Fibroblast of lung (primary cell): ENCODE measurements around the gene DCTN4. TPM values are rescaled to one million over a fixed set of nuclear protein-coding genes. Genes with fewer than 3 reads are reported as not detected.

ENCODE experiments used
- DNase-seq, 2 donors: peaks; one replicate each; pipeline versions ENCODE4 v3.0.0 to v3.0.0-alpha.2; 2010; ENCODE audit warnings: low read depth in 2 of 2
- H2AFZ ChIP-seq: 2 replicates; pipeline ENCODE4 v1.5.1; 2012; ENCODE audit warnings: low read length, control low read depth, inconsistent platforms
- H3K27ac ChIP-seq: 2 replicates; pipeline ENCODE4 v1.5.1; 2011; ENCODE audit warnings: low read length, control low read depth; ENCODE audit not compliant: insufficient read depth
- H3K27me3 ChIP-seq: 2 replicates; pipeline ENCODE4 v1.5.1; 2011; ENCODE audit warnings: mild to moderate bottlenecking, low read length; ENCODE audit not compliant: control insufficient read depth, insufficient read depth
- H3K36me3 ChIP-seq: 2 replicates; pipeline ENCODE4 v1.5.1; 2011; ENCODE audit warnings: low read length; ENCODE audit not compliant: control insufficient read depth, insufficient read depth
- H3K4me1 ChIP-seq: 2 replicates; pipeline ENCODE4 v1.5.1; 2011; ENCODE audit warnings: low read length; ENCODE audit not compliant: control insufficient read depth, insufficient read depth; ENCODE audit errors: extremely low read depth
- H3K4me2 ChIP-seq: 2 replicates; pipeline ENCODE4 v1.5.1; 2011; ENCODE audit warnings: low read length, control low read depth; ENCODE audit not compliant: insufficient read depth; ENCODE audit errors: extremely low read depth
- H3K4me3 ChIP-seq, 4 experiments: fragments of 200-600 bp in 1 of 4; sonication (generic) in 1 of 4; replicated peaks in 1 of 4; 2 replicates each; pipeline ENCODE4 v1.5.1; 2011 to 2016; ENCODE audit warnings: low read length in 4 of 4, low read depth in 3 of 4, mild to moderate bottlenecking in 3 of 4, control low read depth in 2 of 4, inconsistent platforms in 1 of 4, mixed read lengths in 1 of 4; ENCODE audit not compliant: insufficient read depth in 1 of 4; ENCODE audit errors: control extremely low read depth in 1 of 4
- H3K79me2 ChIP-seq: 2 replicates; pipeline ENCODE4 v1.5.1; 2012; ENCODE audit warnings: mild to moderate bottlenecking, low read length, inconsistent platforms; ENCODE audit not compliant: control insufficient read depth, insufficient read depth
- H3K9ac ChIP-seq: 2 replicates; pipeline ENCODE4 v1.5.1; 2011; ENCODE audit warnings: mild to moderate bottlenecking, low read length, control low read depth; ENCODE audit not compliant: insufficient read depth
- H3K9me3 ChIP-seq: 2 replicates; pipeline ENCODE4 v1.5.1; 2012; ENCODE audit warnings: low read depth, low read length; ENCODE audit not compliant: control insufficient read depth, insufficient read depth
- H4K20me1 ChIP-seq: 2 replicates; pipeline ENCODE4 v1.5.1; 2011; ENCODE audit warnings: low read length; ENCODE audit not compliant: control insufficient read depth, insufficient read depth; ENCODE audit errors: extremely low read depth
- EZH2 ChIP-seq: IDR thresholded peaks from 2 replicates; pipeline ENCODE4 v1.5.1; 2012; ENCODE audit warnings: low read length, control low read depth, mild to moderate bottlenecking; ENCODE audit errors: missing control alignments
- polyA plus RNA-seq, 2 donors: library from polyadenylated mRNA; depleted of rRNA in 1 of 2; stranded (reverse) in 1 of 2; unstranded in 1 of 2; fragments of >200 nt; gene quantifications; 2 replicates each; pipeline ENCODE4 v1.2.1, GENCODE V29; 2011 to 2012; ENCODE audit warnings: missing spikeins in 1 of 2
- total RNA-seq: library from RNA; depleted of rRNA; stranded (reverse); fragments of >200 nt; gene quantifications from 2 replicates; pipeline ENCODE4 v1.2.1, GENCODE V29; 2014
- TF ChIP-seq, protein P1 (sequence below), 2 donors: IDR thresholded peaks in 1 of 2; conservative IDR thresholded peaks in 1 of 2; 1 replicate in 1 of 2; 2 replicates in 1 of 2; pipeline ENCODE4 v1.5.1; 2011 to 2012; ENCODE audit warnings: low read length in 2 of 2, control low read depth in 1 of 2, inconsistent platforms in 1 of 2, low read depth in 1 of 2, mild to moderate bottlenecking in 1 of 2

DCTN4 gene
- total and polyA plus RNA-seq, 2 donors (not counting 1 experiment from before 2014, with no cell fraction given) = 60.0 to 67.2 TPM

DNA sequence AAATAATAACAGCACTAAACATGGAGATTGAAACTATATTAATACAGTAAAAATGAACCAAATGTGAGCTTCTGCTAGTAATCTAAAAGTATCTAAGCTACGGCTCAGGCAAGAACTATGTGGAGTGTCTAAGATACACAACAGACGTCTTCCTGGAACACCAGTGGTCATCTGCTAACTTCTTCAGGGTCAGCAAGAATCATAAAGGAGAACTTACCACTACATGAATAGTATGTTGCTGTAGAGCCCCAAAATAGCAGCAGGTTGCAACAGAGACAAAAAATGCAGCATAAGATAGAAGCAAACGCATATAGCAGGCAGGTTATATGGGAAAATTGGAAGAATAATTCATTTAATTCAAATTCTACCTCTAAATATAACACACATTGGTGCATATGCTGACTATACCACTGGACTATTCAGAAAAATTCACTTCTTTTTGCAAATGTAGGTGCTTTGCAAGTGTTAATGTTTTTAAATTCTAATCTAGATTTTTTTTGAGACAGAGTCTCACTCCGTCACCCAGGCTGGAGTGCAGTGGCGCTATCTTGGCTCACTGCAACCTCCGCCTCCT, 27.1 kb downstream of the DCTN4 start:
- TF ChIP-seq, protein P1, sequence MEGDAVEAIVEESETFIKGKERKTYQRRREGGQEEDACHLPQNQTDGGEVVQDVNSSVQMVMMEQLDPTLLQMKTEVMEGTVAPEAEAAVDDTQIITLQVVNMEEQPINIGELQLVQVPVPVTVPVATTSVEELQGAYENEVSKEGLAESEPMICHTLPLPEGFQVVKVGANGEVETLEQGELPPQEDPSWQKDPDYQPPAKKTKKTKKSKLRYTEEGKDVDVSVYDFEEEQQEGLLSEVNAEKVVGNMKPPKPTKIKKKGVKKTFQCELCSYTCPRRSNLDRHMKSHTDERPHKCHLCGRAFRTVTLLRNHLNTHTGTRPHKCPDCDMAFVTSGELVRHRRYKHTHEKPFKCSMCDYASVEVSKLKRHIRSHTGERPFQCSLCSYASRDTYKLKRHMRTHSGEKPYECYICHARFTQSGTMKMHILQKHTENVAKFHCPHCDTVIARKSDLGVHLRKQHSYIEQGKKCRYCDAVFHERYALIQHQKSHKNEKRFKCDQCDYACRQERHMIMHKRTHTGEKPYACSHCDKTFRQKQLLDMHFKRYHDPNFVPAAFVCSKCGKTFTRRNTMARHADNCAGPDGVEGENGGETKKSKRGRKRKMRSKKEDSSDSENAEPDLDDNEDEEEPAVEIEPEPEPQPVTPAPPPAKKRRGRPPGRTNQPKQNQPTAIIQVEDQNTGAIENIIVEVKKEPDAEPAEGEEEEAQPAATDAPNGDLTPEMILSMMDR (conservative IDR thresholded peaks at IDR 0.05 in 1 of 2, IDR thresholded peaks at IDR 0.05 in 1 of 2; ENCODE audit: low read depth in 1 of 2, low read length in 2 of 2) = no peak
- TF ChIP-seq EZH2 = no peak
- Histone ChIP-seq H3K27ac (no peak overlapping the region), H3K27me3 (no peaks in the 10 kb centered on the region), H3K79me2 (peaks cover 20% of the 10 kb centered on the region), H4K20me1 (no peaks in the 10 kb centered on the region), H3K4me2 (no peak overlapping the region), H3K4me3 (no peak overlapping the region), H3K4me1 (no peaks in the 10 kb centered on the region), H3K9ac (no peak overlapping the region), H3K36me3 (peaks cover 11% of the 10 kb centered on the region), H3K9me3 (no peaks in the 10 kb centered on the region), H2AFZ (no peak overlapping the region)
- no peak for DNase-seq

DNA sequence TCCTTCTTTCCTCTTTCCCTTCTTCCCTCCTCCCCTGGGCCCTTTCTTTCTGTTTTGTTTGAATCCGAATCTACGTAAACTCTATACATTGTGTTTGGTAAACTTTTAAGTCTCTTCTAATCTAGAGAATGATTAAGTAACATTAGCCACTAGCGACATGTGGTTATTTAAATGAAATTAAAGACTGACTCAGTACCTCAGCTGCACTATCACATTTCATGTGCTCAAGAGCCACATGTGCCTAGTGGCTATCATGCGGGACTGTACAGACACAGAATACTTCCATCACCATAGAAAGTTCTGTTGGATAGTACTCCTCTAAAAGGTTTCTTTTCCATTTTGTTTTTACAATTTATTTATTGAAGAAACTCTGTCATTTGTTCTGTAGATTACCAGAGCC, 29.0 kb downstream of the DCTN4 start:
- H3K36me3 ChIP-seq = peaks cover 11% of the 10 kb centered on the region
- H3K4me3 ChIP-seq = no peak overlapping the region
- H3K4me2 ChIP-seq = no peak overlapping the region
- H3K9ac ChIP-seq = no peak overlapping the region
- no peaks in the 10 kb centered on the region for H4K20me1 ChIP-seq
- H3K27me3 ChIP-seq = no peaks in the 10 kb centered on the region
- H3K9me3 ChIP-seq = no peaks in the 10 kb centered on the region
- H3K79me2 ChIP-seq = peaks cover 8% of the 10 kb centered on the region
- H3K4me1 ChIP-seq = no peaks in the 10 kb centered on the region
- peak in 1 of 2 donors; percentile 8 for DNase-seq
- TF ChIP-seq, protein P1 (conservative IDR thresholded peaks at IDR 0.05 in 1 of 2, IDR thresholded peaks at IDR 0.05 in 1 of 2; ENCODE audit: low read depth in 1 of 2, low read length in 2 of 2) = no peak
- no peak for TF ChIP-seq EZH2
- no peak overlapping the region for H3K27ac ChIP-seq
- no peak overlapping the region for H2AFZ ChIP-seq

DNA sequence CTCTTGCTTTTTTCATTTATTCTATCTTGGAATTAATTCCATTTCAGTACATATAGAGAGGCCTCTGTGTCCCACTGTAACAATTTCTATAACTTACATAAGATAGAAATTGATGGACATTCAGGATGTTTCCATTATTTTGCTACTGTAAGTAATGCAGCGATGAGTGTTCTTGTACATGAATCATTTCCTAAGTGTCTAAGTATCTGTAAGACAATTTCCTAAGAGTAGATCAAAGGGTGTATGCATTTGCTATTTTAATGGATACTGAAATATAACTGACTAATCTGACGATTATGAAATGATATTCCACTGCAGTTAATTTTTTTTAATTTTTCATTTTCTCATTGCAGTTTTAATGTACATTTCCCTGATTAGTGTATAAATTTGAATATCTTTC, 35.0 kb downstream of the DCTN4 start:
- no peaks in the 10 kb centered on the region for H4K20me1 ChIP-seq
- DNase-seq = no peak
- H3K4me3 ChIP-seq = no peak overlapping the region

More for the DNA sequence above, 35.0 kb downstream of the DCTN4 start:
- Histone ChIP-seq H3K27me3 (no peaks in the 10 kb centered on the region), H3K4me2 (no peak overlapping the region), H3K36me3 (peaks cover 3% of the 10 kb centered on the region), H3K9me3 (no peaks in the 10 kb centered on the region), H3K79me2 (no peaks in the 10 kb centered on the region), H3K27ac (no peak overlapping the region), H2AFZ (no peak overlapping the region), H3K9ac (no peak overlapping the region), H3K4me1 (no peaks in the 10 kb centered on the region)
- TF ChIP-seq, protein P1 (conservative IDR thresholded peaks at IDR 0.05 in 1 of 2, IDR thresholded peaks at IDR 0.05 in 1 of 2; ENCODE audit: low read depth in 1 of 2, low read length in 2 of 2) = no peak
- no peak for TF ChIP-seq EZH2
